Natural killer cell treated with Interleukin-12 subunit alpha and Interleukin-12 subunit beta and Interleukin-15 and Interleukin-18, amount 100 ng/mL, for 72 hours (primary cell): ENCODE data around the gene JMJD8. TPM values are rescaled to one million over a fixed set of nuclear protein-coding genes. Genes with fewer than 3 reads are reported as not detected.

Experiments
- ATAC-seq, 2 donors: fragments of 150-1000 bp; cut with Tn5 transposase in 1 of 2; sonication (Bioruptor Pico), chemical (Tn5 transposase) in 1 of 2; 2 replicates each; pipeline ENCODE4 v1.10.0; 2021
- DNase-seq: peaks from one replicate; pipeline ENCODE4 v3.0.0; 2022; ENCODE audit warnings: low spot score
- H3K27ac Mint-ChIP-seq, 2 donors: 1 replicate in 1 of 2; 2 replicates in 1 of 2; pipeline ENCODE4 v1.8.0; 2022; ENCODE audit warnings: mixed read lengths in 2 of 2, mild to moderate bottlenecking in 1 of 2, moderate library complexity in 1 of 2
- H3K27me3 Mint-ChIP-seq, 2 donors: 1 replicate in 1 of 2; 2 replicates in 1 of 2; pipeline ENCODE4 v1.8.0; 2022; ENCODE audit warnings: mixed read lengths in 2 of 2
- H3K36me3 Mint-ChIP-seq: one replicate; pipeline ENCODE4 v1.8.0; 2022; ENCODE audit warnings: mixed read lengths
- H3K4me1 Mint-ChIP-seq, 2 donors: 1 replicate in 1 of 2; 2 replicates in 1 of 2; pipeline ENCODE4 v1.8.0; 2022; ENCODE audit warnings: low read depth in 2 of 2, mixed read lengths in 2 of 2, mild to moderate bottlenecking in 1 of 2
- H3K4me3 Mint-ChIP-seq: one replicate; pipeline ENCODE4 v1.8.0; 2022; ENCODE audit warnings: mixed read lengths
- H3K9me3 Mint-ChIP-seq: 2 replicates; pipeline ENCODE4 v1.8.0; 2022; ENCODE audit warnings: mixed read lengths
- total RNA-seq, 2 donors: library from RNA; stranded (reverse); gene quantifications; one replicate each; pipeline ENCODE4 v1.2.3, GENCODE V29; 2022

JMJD8 gene
- total RNA-seq, 2 donors from 2014 or later: 31.2 to 53.4 TPM

- Mint-ChIP-seq H3K9me3 (no peaks in the 10 kb centered on the region), H3K27me3 (peaks cover 0 to 13% of the 10 kb centered on the region in 2 donors), H3K4me3 (no peak overlapping the region), H3K4me1 (peaks cover 0 to 3% of the 10 kb centered on the region in 2 donors), H3K36me3 (no peaks in the 10 kb centered on the region), H3K27ac (no peak overlapping the region)
- no peak for ATAC-seq
- DNase-seq: no peak
Measured at GRCh38 chr16:708959-709358, 24.8 kb upstream of the JMJD8 start.

GRCh38 chr16:708019-708418 is 23.9 kb upstream of the JMJD8 start:
- no peak for DNase-seq
- H3K27ac Mint-ChIP-seq: no peak overlapping the region
- peaks cover 0 to 13% of the 10 kb centered on the region in 2 donors for H3K27me3 Mint-ChIP-seq
- H3K36me3 Mint-ChIP-seq: no peaks in the 10 kb centered on the region
- no peak overlapping the region for H3K4me3 Mint-ChIP-seq
- no peaks in the 10 kb centered on the region for H3K9me3 Mint-ChIP-seq
- peaks cover 0 to 3% of the 10 kb centered on the region in 2 donors for H3K4me1 Mint-ChIP-seq
- ATAC-seq: no peak

DNA sequence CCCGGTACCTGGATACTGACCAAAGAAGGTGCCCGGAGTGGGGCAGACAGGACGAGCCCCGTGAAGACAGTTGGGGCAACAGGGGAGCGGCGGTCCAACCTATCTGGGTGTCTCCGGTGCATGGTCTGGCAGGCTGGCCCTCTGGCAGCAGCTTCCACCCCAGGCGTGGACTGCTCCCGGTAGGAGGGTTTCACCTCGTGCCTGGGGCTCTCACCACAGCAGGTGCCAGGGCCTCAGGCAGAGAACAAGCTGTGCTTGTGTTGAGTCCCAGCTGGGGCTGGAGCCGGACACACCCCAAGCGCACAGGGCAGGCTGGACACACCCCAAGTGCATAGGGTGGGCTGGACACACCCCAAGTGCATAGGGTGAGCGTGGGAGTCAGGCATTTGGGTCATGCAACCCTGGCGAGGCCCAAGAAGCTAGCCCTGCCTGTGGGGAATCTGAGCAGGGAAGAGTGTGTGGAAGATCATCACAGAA is 23.0 kb upstream of the JMJD8 start:
- ATAC-seq: no peak
- no peaks in the 10 kb centered on the region for H3K9me3 Mint-ChIP-seq
- H3K27me3 Mint-ChIP-seq: peaks cover 7 to 16% of the 10 kb centered on the region in 2 donors
- no peaks in the 10 kb centered on the region for H3K4me1 Mint-ChIP-seq
- H3K36me3 Mint-ChIP-seq: no peaks in the 10 kb centered on the region
- H3K4me3 Mint-ChIP-seq: no peak overlapping the region
- no peak for DNase-seq
- no peak overlapping the region for H3K27ac Mint-ChIP-seq

DNA sequence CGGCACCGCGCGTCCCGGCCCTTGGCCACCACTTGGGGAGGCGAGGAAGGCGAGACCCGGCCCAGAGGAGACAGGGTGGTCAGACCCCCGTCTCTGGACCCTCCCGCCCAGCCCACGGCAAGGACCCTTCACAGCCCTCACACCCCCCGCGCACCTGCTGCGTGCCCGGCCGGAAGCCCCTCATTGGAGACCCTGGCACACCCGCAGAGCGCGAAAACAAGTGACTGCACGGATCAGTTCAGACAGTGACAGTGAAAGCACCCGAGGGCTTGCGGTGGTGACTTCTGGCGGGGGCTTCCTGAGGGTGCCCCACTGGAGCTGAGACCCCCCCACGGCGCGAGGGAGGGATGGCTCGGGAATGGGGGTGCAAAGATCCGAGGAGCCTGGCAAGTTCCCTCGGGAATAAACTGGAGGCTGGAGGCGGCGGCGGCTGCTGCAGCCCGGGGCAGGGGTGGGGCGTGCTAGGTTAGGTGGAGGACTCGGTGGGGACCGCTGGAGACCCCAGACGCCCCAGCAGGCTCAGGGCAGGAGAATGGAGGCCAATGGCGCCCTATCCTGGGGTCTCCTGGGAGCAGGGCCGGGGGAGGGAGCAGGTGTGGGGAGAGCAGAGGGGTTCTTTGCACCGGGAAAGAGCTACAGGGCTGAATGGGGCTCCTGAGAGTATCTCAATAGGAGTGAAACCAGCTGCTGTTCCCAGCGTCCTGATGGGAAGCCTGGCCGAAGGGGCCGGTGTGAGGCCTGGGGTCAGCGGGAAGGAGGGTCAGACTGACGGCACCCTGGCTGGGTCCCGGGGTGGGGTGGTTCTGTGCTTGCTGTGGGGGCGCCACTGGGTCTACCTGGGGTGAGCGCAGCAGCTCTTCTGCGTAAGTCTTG is 22.3 kb upstream of the JMJD8 start:
- no peaks in the 10 kb centered on the region for H3K36me3 Mint-ChIP-seq
- H3K9me3 Mint-ChIP-seq: no peaks in the 10 kb centered on the region
- peaks cover 9 to 17% of the 10 kb centered on the region in 2 donors for H3K27me3 Mint-ChIP-seq

DNA sequence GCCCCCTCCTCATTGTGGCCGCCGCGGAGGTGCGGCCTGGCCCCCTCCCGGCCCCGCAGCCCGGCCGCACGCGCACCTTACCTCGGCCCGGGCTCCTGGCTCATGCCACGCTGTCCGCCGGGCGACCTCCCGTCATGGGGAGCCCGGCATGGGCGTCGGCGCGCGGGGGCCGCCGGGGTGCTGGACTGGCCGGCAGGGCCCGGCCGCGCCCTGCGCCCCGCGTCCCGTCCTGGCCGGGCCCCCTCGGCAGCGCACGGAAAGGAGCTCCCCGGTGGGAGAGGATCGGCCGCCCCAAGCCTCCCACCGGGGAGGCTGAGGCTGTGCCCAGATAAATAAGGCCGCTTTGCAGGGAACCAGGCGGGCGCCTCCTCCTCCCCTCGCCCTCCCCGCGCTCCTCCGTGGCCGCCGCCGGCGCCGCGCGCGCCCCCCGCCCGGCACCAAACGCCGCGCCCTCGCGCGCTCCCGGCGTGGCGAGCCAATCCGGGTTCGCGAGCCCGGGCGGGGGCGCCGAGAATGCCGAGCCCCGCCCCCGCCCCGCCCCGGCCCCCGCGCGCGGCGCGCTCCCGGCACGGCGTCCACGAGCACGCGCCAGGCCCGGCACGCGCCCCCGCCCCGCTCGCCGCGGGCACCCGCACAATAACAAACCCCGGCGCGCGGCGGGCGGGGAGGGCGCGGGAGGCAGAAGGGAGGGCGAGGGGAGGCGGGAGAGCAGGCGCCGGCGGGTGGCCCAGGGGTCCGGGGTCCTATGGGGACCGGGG is 21.5 kb upstream of the JMJD8 start, which contains the start of gene FBXL16:
Gene FBXL16, minus strand, starts transcription at position 371 of the 758 bp plus-strand sequence. CDS start 8,396 bp downstream, outside the sequence.
- no peaks in the 10 kb centered on the region for H3K36me3 Mint-ChIP-seq
- no peaks in the 10 kb centered on the region for H3K9me3 Mint-ChIP-seq
- no peak for ATAC-seq
- no peak within 1 kb of the TSS for H3K4me3 Mint-ChIP-seq
- no peaks in the 10 kb centered on the region for H3K4me1 Mint-ChIP-seq
- no peak for DNase-seq
- H3K27me3 Mint-ChIP-seq: peaks cover 9 to 17% of the 10 kb centered on the region in 2 donors
- H3K27ac Mint-ChIP-seq: no peak within 1 kb of the TSS

More for the DNA sequence above, 22.3 kb upstream of the JMJD8 start:
- no peak for DNase-seq
- Mint-ChIP-seq H3K4me3 (no peak overlapping the region), H3K27ac (no peak overlapping the region), H3K4me1 (no peaks in the 10 kb centered on the region)
- no peak for ATAC-seq

DNA sequence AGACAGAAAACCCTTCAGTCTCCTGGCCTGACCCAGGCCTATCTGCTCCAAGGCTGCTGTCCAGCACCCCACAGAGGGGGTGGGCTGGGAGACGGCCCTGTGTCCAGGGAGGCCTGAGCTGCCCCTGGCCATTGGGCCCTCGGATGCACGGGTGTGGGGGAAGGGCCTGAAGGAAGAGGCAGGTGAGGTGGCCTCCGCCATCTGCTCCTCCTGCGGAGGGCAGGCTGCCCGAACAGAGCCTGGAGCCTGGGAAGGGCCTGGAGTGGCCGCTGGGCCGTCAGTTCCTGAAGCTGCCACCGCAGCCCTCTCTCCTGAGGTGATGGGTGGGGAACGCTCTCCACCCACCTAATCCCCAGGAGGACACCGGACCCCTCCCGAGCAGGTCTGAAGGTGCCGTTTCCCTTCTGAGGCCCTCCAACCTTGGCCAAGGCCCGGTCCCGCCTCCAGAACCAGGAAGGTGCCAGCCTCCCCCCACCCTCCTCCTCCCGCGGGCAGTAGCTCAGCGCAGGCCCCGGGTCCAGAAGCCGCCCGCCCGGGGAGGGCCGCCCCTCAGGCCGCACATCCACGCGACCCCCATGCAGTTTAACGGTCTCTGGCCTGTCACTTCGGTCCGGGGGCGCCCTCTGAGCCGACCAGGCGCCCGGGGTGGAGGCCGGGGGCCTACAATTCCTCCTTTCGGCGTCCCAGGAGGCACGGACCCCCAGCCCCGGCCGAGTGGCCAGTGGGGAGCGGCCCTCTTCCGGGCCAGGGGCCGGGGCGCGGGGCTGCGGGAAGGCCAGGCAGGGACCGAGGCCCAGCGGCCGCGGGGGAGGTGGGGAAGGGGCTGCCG is 20.6 kb upstream of the JMJD8 start:
- Mint-ChIP-seq H3K27me3 (peaks cover 9 to 17% of the 10 kb centered on the region in 2 donors), H3K4me3 (no peak overlapping the region), H3K9me3 (no peaks in the 10 kb centered on the region), H3K4me1 (no peaks in the 10 kb centered on the region), H3K36me3 (no peaks in the 10 kb centered on the region), H3K27ac (no peak overlapping the region)
- DNase-seq: no peak
- ATAC-seq: no peak

DNA sequence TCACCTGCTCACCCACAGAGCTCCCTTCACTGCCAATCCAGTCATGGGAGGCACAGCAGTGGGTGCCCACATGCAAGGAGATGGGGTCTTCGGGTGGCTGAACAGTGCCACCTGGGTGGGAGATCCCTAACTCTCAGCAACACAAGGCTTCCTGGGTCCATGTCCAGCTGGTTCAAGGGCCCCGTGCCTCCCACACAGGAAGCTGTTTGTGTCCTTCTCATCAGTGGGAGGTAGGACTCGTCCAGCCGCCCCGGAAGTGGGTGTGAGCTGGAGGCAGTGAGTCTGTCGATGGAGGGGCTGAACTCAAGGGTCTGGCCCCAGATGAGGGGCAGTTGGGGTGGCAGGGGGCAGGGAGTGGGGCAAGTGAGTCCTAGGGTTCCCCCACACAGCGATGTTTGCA is 19.9 kb upstream of the JMJD8 start:
- no peaks in the 10 kb centered on the region for H3K9me3 Mint-ChIP-seq
- H3K27me3 Mint-ChIP-seq: peaks cover 9 to 17% of the 10 kb centered on the region in 2 donors
- no peak overlapping the region for H3K4me3 Mint-ChIP-seq
- no peak for ATAC-seq
- H3K4me1 Mint-ChIP-seq: no peaks in the 10 kb centered on the region
- no peak overlapping the region for H3K27ac Mint-ChIP-seq
- DNase-seq: no peak
- no peaks in the 10 kb centered on the region for H3K36me3 Mint-ChIP-seq

GRCh38 chr16:703406-703805 is 19.3 kb upstream of the JMJD8 start:
- H3K4me3 Mint-ChIP-seq: no peak overlapping the region
- no peaks in the 10 kb centered on the region for H3K4me1 Mint-ChIP-seq
- ATAC-seq (no peak), DNase-seq (no peak)
- peaks cover 9 to 16% of the 10 kb centered on the region in 2 donors for H3K27me3 Mint-ChIP-seq
- no peak overlapping the region for H3K27ac Mint-ChIP-seq
- H3K36me3 Mint-ChIP-seq: no peaks in the 10 kb centered on the region
- no peaks in the 10 kb centered on the region for H3K9me3 Mint-ChIP-seq

- peaks cover 9% of the 10 kb centered on the region in 2 donors for H3K27me3 Mint-ChIP-seq
- H3K4me1 Mint-ChIP-seq: no peaks in the 10 kb centered on the region
- no peak overlapping the region for H3K27ac Mint-ChIP-seq
- no peaks in the 10 kb centered on the region for H3K9me3 Mint-ChIP-seq
- no peak for DNase-seq
- ATAC-seq: no peak
- no peaks in the 10 kb centered on the region for H3K36me3 Mint-ChIP-seq
- no peak overlapping the region for H3K4me3 Mint-ChIP-seq
Measured at GRCh38 chr16:702341-702740, 18.2 kb upstream of the JMJD8 start.

GRCh38 chr16:700684-701584 is 16.8 kb upstream of the JMJD8 start:
- Mint-ChIP-seq H3K36me3 (no peaks in the 10 kb centered on the region), H3K9me3 (no peaks in the 10 kb centered on the region), H3K4me3 (no peak overlapping the region), H3K27me3 (peaks cover 9% of the 10 kb centered on the region in 2 donors), H3K4me1 (no peaks in the 10 kb centered on the region), H3K27ac (no peak overlapping the region)
- DNase-seq (no peak), ATAC-seq (peak; percentile 51 to 52)

- H3K4me3 Mint-ChIP-seq: no peak overlapping the region
- peaks cover 0 to 3% of the 10 kb centered on the region in 2 donors for H3K4me1 Mint-ChIP-seq
- DNase-seq (no peak), ATAC-seq (no peak)
- peaks cover 9 to 10% of the 10 kb centered on the region in 2 donors for H3K27me3 Mint-ChIP-seq
- H3K9me3 Mint-ChIP-seq: no peaks in the 10 kb centered on the region
- no peak overlapping the region for H3K27ac Mint-ChIP-seq
- H3K36me3 Mint-ChIP-seq: no peaks in the 10 kb centered on the region
Measured at GRCh38 chr16:698911-699671, 15.0 kb upstream of the JMJD8 start.
